ENCODE measurements around the gene TREML4. TPM values are rescaled to one million over a fixed set of nuclear protein-coding genes. Genes with fewer than 3 reads are reported as not detected.

TREML4 gene
- total RNA-seq, 4 donors from 2014 or later, result not detected

DNA sequence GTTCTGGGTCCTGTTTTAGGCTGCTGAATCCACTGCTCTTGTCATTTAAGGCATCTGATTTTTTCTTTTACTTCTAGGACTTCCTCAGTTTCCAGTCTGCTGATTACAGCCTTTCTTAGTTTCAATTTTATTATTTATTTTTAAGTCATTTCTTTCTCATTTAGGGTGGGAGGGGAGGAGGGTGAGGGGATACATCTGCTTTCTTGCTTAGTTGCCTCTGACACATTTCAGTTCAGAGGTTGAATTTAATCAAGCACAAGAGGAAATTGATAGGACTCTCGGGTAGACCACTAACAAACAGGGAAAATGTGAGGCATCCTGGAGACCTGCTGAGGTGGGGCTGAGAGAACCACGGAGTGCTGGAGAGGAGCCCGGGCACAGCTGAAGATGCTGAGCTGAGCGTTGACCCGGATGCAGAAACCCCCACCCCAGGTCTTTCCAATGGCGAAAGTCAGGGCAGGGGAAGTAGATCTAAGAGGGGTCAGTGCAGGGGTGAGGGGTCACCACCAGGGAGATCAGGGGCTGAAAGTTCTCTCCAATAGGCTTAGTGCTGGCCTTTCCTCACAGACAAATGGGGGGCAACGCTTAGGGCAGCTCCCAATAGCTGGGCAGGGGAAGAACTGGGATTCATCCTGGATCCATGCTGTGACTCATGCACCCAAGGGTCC is 19.6 kb upstream of the TREML4 start:
- H3K27me3 ChIP-seq, result no peaks in the 10 kb centered on the region
- in situ Hi-C loops (cut with MboI; ENCODE audit: low pct_ligation_motif_present in 1 of 4, low pct_unique_long_range_greater_than_20kb in 1 of 4, low sequenced_read_pairs in 3 of 4), result no loop called here
- no peaks in the 10 kb centered on the region for H3K36me3 ChIP-seq
- intact Hi-C loops (cut with DNase I; ENCODE audit: low total_unique reads), result no loop called here
- no peaks in the 10 kb centered on the region for H3K4me1 ChIP-seq
- no peak overlapping the region for H3K27ac ChIP-seq
- no peak for DNase-seq
- no peaks in the 10 kb centered on the region for H3K9me3 ChIP-seq
- no peak for TF ChIP-seq EP300 (IDR thresholded peaks at IDR 0.05; ENCODE audit: low read depth)
- TF ChIP-seq, protein P1, sequence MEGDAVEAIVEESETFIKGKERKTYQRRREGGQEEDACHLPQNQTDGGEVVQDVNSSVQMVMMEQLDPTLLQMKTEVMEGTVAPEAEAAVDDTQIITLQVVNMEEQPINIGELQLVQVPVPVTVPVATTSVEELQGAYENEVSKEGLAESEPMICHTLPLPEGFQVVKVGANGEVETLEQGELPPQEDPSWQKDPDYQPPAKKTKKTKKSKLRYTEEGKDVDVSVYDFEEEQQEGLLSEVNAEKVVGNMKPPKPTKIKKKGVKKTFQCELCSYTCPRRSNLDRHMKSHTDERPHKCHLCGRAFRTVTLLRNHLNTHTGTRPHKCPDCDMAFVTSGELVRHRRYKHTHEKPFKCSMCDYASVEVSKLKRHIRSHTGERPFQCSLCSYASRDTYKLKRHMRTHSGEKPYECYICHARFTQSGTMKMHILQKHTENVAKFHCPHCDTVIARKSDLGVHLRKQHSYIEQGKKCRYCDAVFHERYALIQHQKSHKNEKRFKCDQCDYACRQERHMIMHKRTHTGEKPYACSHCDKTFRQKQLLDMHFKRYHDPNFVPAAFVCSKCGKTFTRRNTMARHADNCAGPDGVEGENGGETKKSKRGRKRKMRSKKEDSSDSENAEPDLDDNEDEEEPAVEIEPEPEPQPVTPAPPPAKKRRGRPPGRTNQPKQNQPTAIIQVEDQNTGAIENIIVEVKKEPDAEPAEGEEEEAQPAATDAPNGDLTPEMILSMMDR (IDR thresholded peaks at IDR 0.05), result no peak
- TF ChIP-seq POLR2A (IDR thresholded peaks at IDR 0.05), result no peak
- no peak for TF ChIP-seq POLR2AphosphoS5 (IDR thresholded peaks at IDR 0.05)
- no peak overlapping the region for H3K4me3 ChIP-seq
- WGBS, 2 donors (ENCODE audit: low coverage in 1 of 2), result 70 to 73% methylated on average over 6 to 7 of the region's 7 CpGs

DNA sequence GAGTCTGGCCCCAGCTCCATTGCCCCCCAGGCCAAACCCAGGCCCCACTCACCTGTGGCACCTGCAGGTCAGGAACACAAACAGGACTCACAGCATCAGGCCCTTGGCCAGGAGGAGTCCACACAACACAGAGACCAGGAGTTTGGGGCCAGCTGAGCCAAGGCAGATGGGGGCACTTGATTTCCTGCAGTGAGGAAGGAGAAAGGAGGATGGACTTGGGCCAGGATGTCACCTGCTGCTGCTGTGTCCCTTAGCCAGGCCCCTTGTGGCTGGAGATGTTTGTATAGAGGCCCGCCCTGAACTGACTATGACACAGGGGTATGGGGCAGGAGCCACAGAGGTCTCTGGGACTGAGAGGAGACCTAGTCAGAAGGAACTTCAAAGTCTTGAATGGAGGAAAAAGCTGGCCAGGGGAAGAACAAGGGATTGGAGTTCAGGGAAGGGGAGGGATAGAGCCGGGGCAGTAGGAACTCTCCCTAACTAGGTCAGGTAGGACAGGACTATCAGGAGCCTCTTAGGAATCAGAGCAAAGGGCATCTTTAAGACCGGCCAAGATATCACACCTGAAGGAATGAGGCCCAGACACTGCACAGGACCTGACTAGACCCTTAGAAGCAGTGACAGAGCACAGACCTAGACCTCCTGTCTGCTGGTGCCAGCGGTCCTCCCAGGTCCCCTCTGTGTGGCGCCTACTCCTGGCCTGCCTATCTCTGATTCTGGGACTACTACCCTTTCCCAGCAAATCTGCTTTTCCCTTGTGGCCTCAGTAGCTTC is 18.4 kb upstream of the TREML4 start:
- in situ Hi-C loops (cut with MboI; ENCODE audit: low pct_ligation_motif_present in 1 of 4, low pct_unique_long_range_greater_than_20kb in 1 of 4, low sequenced_read_pairs in 3 of 4) (no loop called here), intact Hi-C loops (cut with DNase I; ENCODE audit: low total_unique reads) (no loop called here)
- Histone ChIP-seq H3K4me1 (no peaks in the 10 kb centered on the region), H3K27ac (no peak overlapping the region), H3K4me3 (no peak overlapping the region), H3K36me3 (no peaks in the 10 kb centered on the region), H3K9me3 (no peaks in the 10 kb centered on the region), H3K27me3 (no peaks in the 10 kb centered on the region)
- no peak for DNase-seq
- TF ChIP-seq POLR2A (IDR thresholded peaks at IDR 0.05) (no peak), POLR2AphosphoS5 (IDR thresholded peaks at IDR 0.05) (no peak), EP300 (IDR thresholded peaks at IDR 0.05; ENCODE audit: low read depth) (no peak)
- TF ChIP-seq, protein P1 (IDR thresholded peaks at IDR 0.05), result no peak
- 40 to 85% methylated on average over 1 to 5 of the region's 5 CpGs for WGBS, 2 donors (ENCODE audit: low coverage in 1 of 2)

DNA sequence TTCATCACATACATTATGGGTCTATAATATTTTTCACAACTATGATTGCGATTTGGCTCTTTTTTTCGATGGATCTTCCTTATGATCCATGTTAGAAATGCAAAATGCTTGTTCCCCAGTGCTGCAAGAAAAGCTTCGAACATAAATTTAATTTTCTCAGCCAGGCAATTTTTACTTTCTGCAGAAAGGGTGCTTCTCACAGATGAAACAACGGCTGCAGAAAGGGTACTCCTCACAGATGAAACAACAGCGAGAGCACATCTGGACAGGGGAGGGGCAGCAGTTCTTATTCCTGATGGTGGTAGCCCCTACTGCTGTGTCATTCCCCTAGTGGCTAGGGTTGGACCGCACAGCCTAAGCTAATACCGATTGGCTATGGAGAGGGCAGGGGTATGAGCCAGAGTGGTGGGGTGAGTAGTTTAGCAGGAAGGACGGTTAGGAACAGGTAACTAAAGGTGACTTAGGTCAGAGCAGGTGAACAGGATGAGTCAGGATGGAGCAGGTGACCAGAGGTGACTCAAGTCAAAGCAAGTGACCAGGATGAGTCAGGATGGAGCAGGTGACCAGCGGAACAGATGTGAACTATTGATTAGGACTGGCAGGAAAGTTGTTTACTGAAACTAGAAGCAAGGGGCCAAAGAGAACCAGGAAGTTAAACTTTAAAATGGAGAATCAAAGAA is 13.4 kb upstream of the TREML4 start:
- TF ChIP-seq POLR2A (IDR thresholded peaks at IDR 0.05), result no peak
- TF ChIP-seq, protein P1 (IDR thresholded peaks at IDR 0.05), result no peak
- no peak for TF ChIP-seq EP300 (IDR thresholded peaks at IDR 0.05; ENCODE audit: low read depth)
- no peak for TF ChIP-seq POLR2AphosphoS5 (IDR thresholded peaks at IDR 0.05)
- intact Hi-C loops (cut with DNase I; ENCODE audit: low total_unique reads), result no loop called here
- in situ Hi-C loops (cut with MboI; ENCODE audit: low pct_ligation_motif_present in 1 of 4, low pct_unique_long_range_greater_than_20kb in 1 of 4, low sequenced_read_pairs in 3 of 4), result no loop called here
- no peaks in the 10 kb centered on the region for H3K36me3 ChIP-seq
- H3K27ac ChIP-seq, result no peak overlapping the region
- H3K27me3 ChIP-seq, result no peaks in the 10 kb centered on the region
- H3K4me3 ChIP-seq, result no peak overlapping the region
- WGBS, 2 donors (ENCODE audit: low coverage in 1 of 2), result 79 to 90% methylated on average over 6 to 9 of the region's 9 CpGs
- no peaks in the 10 kb centered on the region for H3K4me1 ChIP-seq
- no peak for DNase-seq
- H3K9me3 ChIP-seq, result peaks cover 0 to under 1% of the 10 kb centered on the region in 2 donors

DNA sequence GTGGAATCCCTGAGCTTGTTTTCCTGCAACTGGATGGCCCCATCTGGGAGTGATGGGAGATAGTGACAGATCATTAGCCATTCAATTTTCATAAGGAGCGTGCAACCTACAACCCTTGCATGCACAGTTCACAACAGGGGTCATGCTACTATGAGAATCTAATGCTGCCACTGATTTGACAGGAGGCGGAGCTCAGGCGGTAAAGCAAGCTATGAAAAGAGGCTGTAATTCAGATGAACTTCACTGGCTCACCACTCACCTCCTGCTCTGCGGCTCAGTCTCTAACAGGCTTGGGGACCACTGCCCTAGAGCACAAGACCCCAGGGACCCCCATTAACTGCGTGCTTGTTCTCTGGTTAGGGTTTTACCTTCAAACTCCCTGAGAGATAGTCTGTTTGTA is 12.4 kb upstream of the TREML4 start:
- in situ Hi-C loops (cut with MboI; ENCODE audit: low pct_ligation_motif_present in 1 of 4, low pct_unique_long_range_greater_than_20kb in 1 of 4, low sequenced_read_pairs in 3 of 4), result no loop called here
- peaks cover 0 to 4% of the 10 kb centered on the region in 2 donors for H3K9me3 ChIP-seq
- H3K4me3 ChIP-seq, result no peak overlapping the region
- H3K27ac ChIP-seq, result no peak overlapping the region
- no peaks in the 10 kb centered on the region for H3K36me3 ChIP-seq
- 80 to 87% methylated on average over 1 to 5 of the region's 5 CpGs for WGBS, 2 donors (ENCODE audit: low coverage in 1 of 2)
- DNase-seq, result no peak
- TF ChIP-seq POLR2A (IDR thresholded peaks at IDR 0.05) (no peak), POLR2AphosphoS5 (IDR thresholded peaks at IDR 0.05) (no peak), EP300 (IDR thresholded peaks at IDR 0.05; ENCODE audit: low read depth) (no peak)
- TF ChIP-seq, protein P1 (IDR thresholded peaks at IDR 0.05), result no peak
- no peaks in the 10 kb centered on the region for H3K27me3 ChIP-seq
- H3K4me1 ChIP-seq, result no peaks in the 10 kb centered on the region
- intact Hi-C loops (cut with DNase I; ENCODE audit: low total_unique reads), result no loop called here

Data from transverse colon (tissue), 4 donors.